WTC11 (cell line): Measurements from ENCODE around the gene EWSR1. TPM values are rescaled to one million over a fixed set of nuclear protein-coding genes. Genes with fewer than 3 reads are reported as not detected.

Source experiments
- ATAC-seq: fragments of 200-7000 bp; cut with Tn5 transposase; 2 replicates; pipeline ENCODE4 v1.10.0; 2021; ENCODE audit warnings: mild to moderate bottlenecking, moderate library complexity
- CTCF ChIA-PET: fragments of 300-600 bp; sonication (Branson Sonifier 250); formaldehyde crosslinking; loops from one replicate; lab custom pipeline; 2021; ENCODE audit warnings: antibody characterized with exemption; lab: Charles Lee
- POLR2A ChIA-PET: fragments of 350-600 bp; sonication (Branson Sonifier 250); formaldehyde crosslinking; loops from one replicate; lab custom pipeline; 2021; ENCODE audit warnings: antibody characterized with exemption; lab: Charles Lee
- DNase-seq: peaks from one replicate; pipeline ENCODE4 v3.0.0; 2021; ENCODE audit warnings: low spot score
- H3K27ac Mint-ChIP-seq: 2 replicates; pipeline ENCODE4 v1.8.0; 2021; ENCODE audit warnings: mixed read lengths
- H3K27me3 Mint-ChIP-seq: 2 replicates; pipeline ENCODE4 v1.8.0; 2021; ENCODE audit warnings: low read depth, mild to moderate bottlenecking, moderate library complexity, mixed read lengths
- H3K36me3 Mint-ChIP-seq: 2 replicates; pipeline ENCODE4 v1.8.0; 2021; ENCODE audit warnings: mixed read lengths
- H3K4me1 Mint-ChIP-seq: 2 replicates; pipeline ENCODE4 v1.8.0; 2022; ENCODE audit warnings: mixed read lengths
- H3K4me3 Mint-ChIP-seq: 2 replicates; pipeline ENCODE4 v1.8.0; 2021; ENCODE audit warnings: mild to moderate bottlenecking, moderate library complexity, mixed read lengths
- H3K9me3 Mint-ChIP-seq: 2 replicates; pipeline ENCODE4 v1.8.0; 2021; ENCODE audit warnings: mixed read lengths
- ATF1 ChIP-seq: sonication (generic); formaldehyde crosslinking; IDR thresholded peaks from 2 replicates; pipeline ENCODE4 v1.8.1; 2023; ENCODE audit warnings: mild to moderate bottlenecking, moderate library complexity, missing genetic modification reagents
- FOXJ3 ChIP-seq: sonication (generic); formaldehyde crosslinking; IDR thresholded peaks from 2 replicates; pipeline ENCODE4 v1.9.0; 2021; ENCODE audit warnings: missing genetic modification reagents, mild to moderate bottlenecking, borderline replicate concordance
- FOXK1 ChIP-seq: sonication (generic); formaldehyde crosslinking; IDR thresholded peaks from 2 replicates; pipeline ENCODE4 v1.8.0; 2022; ENCODE audit warnings: mild to moderate bottlenecking, moderate library complexity, missing genetic modification reagents
- MLX ChIP-seq: sonication (generic); formaldehyde crosslinking; IDR thresholded peaks from 2 replicates; pipeline ENCODE4 v1.8.1; 2023; ENCODE audit warnings: mild to moderate bottlenecking, missing genetic modification reagents, moderate library complexity
- NFATC4 ChIP-seq: fragments of 250-450 bp; sonication (Bioruptor Pico); IDR thresholded peaks from 2 replicates; pipeline ENCODE4 v1.9.0; 2021; ENCODE audit warnings: mild to moderate bottlenecking
- NR1H2 ChIP-seq: sonication (generic); formaldehyde crosslinking; IDR thresholded peaks from 2 replicates; pipeline ENCODE4 v1.9.0; 2021; ENCODE audit warnings: mild to moderate bottlenecking, moderate library complexity, missing genetic modification reagents
- NR2C2 ChIP-seq: sonication (generic); formaldehyde crosslinking; IDR thresholded peaks from 2 replicates; pipeline ENCODE4 v1.8.0; 2022; ENCODE audit warnings: mild to moderate bottlenecking, missing genetic modification reagents
- NR3C1 ChIP-seq: sonication (generic); formaldehyde crosslinking; conservative IDR thresholded peaks from 2 replicates; pipeline ENCODE4 v1.8.1; 2023; ENCODE audit warnings: low read depth, mild to moderate bottlenecking, missing genetic modification reagents
- SMAD4 ChIP-seq: sonication (generic); formaldehyde crosslinking; IDR thresholded peaks from 2 replicates; pipeline ENCODE4 v1.8.0; 2022; ENCODE audit warnings: mild to moderate bottlenecking, missing genetic modification reagents
- TEAD4 ChIP-seq: sonication (generic); formaldehyde crosslinking; IDR thresholded peaks from 2 replicates; pipeline ENCODE4 v1.8.0; 2022; ENCODE audit warnings: mild to moderate bottlenecking, missing genetic modification reagents
- ZNF219 ChIP-seq: sonication (generic); formaldehyde crosslinking; IDR thresholded peaks from 2 replicates; pipeline ENCODE4 v1.8.0; 2023; ENCODE audit warnings: missing genetic modification reagents, mild to moderate bottlenecking, borderline replicate concordance
- ZNF317 ChIP-seq: sonication (generic); formaldehyde crosslinking; IDR thresholded peaks from 2 replicates; pipeline ENCODE4 v1.8.1; 2023; ENCODE audit warnings: low read depth, mild to moderate bottlenecking, moderate library complexity, missing genetic modification reagents, borderline replicate concordance
- ZNF416 ChIP-seq: fragments of 250-450 bp; sonication (Bioruptor Pico); IDR thresholded peaks from 2 replicates; pipeline ENCODE4 v1.9.0; 2021; ENCODE audit warnings: mild to moderate bottlenecking, inconsistent platforms
- ZNF423 ChIP-seq: fragments of 250-450 bp; sonication (Bioruptor Pico); IDR thresholded peaks from 2 replicates; pipeline ENCODE4 v2.1.2; 2022; ENCODE audit warnings: mild to moderate bottlenecking, moderate library complexity
- total RNA-seq: library from RNA; stranded (reverse); gene quantifications from 3 replicates; pipeline ENCODE4 v1.2.3, GENCODE V29; 2021
- TF ChIP-seq, protein P1 (sequence below): fragments of 250-450 bp; sonication (Bioruptor Pico); IDR thresholded peaks from 2 replicates; pipeline ENCODE4 v1.9.0; 2021; ENCODE audit warnings: mild to moderate bottlenecking
- TF ChIP-seq, protein P2 (sequence below): sonication (generic); formaldehyde crosslinking; IDR thresholded peaks from 2 replicates; pipeline ENCODE4 v1.8.1; 2022; ENCODE audit warnings: mild to moderate bottlenecking, moderate library complexity, missing genetic modification reagents
- TF ChIP-seq, protein P3 (sequence below): sonication (generic); formaldehyde crosslinking; IDR thresholded peaks from 2 replicates; pipeline ENCODE4 v1.8.0; 2023; ENCODE audit warnings: missing genetic modification reagents
- TF ChIP-seq, protein P4 (sequence below): fragments of 250-450 bp; sonication (Bioruptor Pico); IDR thresholded peaks from 2 replicates; pipeline ENCODE4 v1.9.0; 2021; ENCODE audit warnings: mild to moderate bottlenecking
- TF ChIP-seq, protein P5 (sequence below): sonication (generic); formaldehyde crosslinking; IDR thresholded peaks from 2 replicates; pipeline ENCODE4 v1.8.1; 2023; ENCODE audit warnings: mild to moderate bottlenecking, missing genetic modification reagents
- TF ChIP-seq, protein P6 (sequence below): sonication (generic); formaldehyde crosslinking; IDR thresholded peaks from 2 replicates; pipeline ENCODE4 v1.8.0; 2022; ENCODE audit warnings: mild to moderate bottlenecking, missing genetic modification reagents

The EWSR1 gene
- total RNA-seq, 1 experiment from 2014 or later: 377 TPM

GRCh38 chr22:29329581-29329980 is 61.5 kb downstream of the EWSR1 start:
- POLR2A ChIA-PET: no interaction called here
- peaks cover 7% of the 10 kb centered on the region; the same call in 1 of the 2 replicates for H3K36me3 Mint-ChIP-seq

DNA sequence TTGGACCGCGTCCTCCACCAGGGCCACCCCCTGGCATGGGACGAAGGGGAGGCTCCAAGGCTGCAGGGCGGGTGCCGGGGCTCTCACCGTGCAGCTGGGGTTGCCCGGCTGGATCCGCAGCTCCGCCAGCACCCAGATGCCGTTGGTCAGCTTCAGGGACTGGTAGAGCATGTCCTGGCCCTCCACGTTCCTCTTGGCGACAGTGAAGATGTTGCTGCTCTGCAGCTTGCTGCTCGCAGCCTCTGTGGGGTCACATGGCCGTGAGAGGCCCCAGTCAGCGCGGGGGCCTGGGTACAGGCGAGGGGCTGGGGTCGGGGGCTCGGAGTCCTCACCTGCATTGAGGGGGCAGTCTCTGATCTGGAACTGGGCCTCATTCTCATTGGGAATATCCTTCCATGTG is 62.2 kb downstream of the EWSR1 start:
- Mint-ChIP-seq H3K36me3 (peaks cover 7% of the 10 kb centered on the region; the same call in 1 of the 2 replicates), H3K9me3 (no peaks in the 10 kb centered on the region), H3K4me1 (no peaks in the 10 kb centered on the region), H3K4me3 (no peak overlapping the region), H3K27ac (no peak overlapping the region), H3K27me3 (no peaks in the 10 kb centered on the region)
- POLR2A ChIA-PET: interaction anchor here (0.5 kb wide), 1 partner anchor 292 kb away, joined by 6 read pairs; no protein-coding TSS in a partner anchor
- ATAC-seq (no peak), DNase-seq (no peak)
- CTCF ChIA-PET: no interaction called here
- TF ChIP-seq, protein P1, sequence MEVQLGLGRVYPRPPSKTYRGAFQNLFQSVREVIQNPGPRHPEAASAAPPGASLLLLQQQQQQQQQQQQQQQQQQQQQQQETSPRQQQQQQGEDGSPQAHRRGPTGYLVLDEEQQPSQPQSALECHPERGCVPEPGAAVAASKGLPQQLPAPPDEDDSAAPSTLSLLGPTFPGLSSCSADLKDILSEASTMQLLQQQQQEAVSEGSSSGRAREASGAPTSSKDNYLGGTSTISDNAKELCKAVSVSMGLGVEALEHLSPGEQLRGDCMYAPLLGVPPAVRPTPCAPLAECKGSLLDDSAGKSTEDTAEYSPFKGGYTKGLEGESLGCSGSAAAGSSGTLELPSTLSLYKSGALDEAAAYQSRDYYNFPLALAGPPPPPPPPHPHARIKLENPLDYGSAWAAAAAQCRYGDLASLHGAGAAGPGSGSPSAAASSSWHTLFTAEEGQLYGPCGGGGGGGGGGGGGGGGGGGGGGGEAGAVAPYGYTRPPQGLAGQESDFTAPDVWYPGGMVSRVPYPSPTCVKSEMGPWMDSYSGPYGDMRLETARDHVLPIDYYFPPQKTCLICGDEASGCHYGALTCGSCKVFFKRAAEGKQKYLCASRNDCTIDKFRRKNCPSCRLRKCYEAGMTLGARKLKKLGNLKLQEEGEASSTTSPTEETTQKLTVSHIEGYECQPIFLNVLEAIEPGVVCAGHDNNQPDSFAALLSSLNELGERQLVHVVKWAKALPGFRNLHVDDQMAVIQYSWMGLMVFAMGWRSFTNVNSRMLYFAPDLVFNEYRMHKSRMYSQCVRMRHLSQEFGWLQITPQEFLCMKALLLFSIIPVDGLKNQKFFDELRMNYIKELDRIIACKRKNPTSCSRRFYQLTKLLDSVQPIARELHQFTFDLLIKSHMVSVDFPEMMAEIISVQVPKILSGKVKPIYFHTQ (CRISPR knock-in tag): no peak
- no peak for TF ChIP-seq ZNF219 (CRISPR knock-in tag)
- TF ChIP-seq NR1H2 (CRISPR knock-in tag): no peak
- no peak for TF ChIP-seq ATF1 (CRISPR knock-in tag)
- no peak for TF ChIP-seq ZNF423
- TF ChIP-seq, protein P2, sequence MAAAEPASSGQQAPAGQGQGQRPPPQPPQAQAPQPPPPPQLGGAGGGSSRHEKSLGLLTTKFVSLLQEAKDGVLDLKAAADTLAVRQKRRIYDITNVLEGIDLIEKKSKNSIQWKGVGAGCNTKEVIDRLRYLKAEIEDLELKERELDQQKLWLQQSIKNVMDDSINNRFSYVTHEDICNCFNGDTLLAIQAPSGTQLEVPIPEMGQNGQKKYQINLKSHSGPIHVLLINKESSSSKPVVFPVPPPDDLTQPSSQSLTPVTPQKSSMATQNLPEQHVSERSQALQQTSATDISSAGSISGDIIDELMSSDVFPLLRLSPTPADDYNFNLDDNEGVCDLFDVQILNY (CRISPR knock-in tag): no peak
- no peak for TF ChIP-seq FOXJ3 (CRISPR knock-in tag)
- TF ChIP-seq ZNF416: no peak
- no peak for TF ChIP-seq NR3C1 (CRISPR knock-in tag)
- TF ChIP-seq NR2C2 (CRISPR knock-in tag): no peak
- TF ChIP-seq, protein P3, sequence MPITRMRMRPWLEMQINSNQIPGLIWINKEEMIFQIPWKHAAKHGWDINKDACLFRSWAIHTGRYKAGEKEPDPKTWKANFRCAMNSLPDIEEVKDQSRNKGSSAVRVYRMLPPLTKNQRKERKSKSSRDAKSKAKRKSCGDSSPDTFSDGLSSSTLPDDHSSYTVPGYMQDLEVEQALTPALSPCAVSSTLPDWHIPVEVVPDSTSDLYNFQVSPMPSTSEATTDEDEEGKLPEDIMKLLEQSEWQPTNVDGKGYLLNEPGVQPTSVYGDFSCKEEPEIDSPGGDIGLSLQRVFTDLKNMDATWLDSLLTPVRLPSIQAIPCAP (CRISPR knock-in tag): no peak
- TF ChIP-seq MLX (CRISPR knock-in tag): no peak
- TF ChIP-seq, protein P4, sequence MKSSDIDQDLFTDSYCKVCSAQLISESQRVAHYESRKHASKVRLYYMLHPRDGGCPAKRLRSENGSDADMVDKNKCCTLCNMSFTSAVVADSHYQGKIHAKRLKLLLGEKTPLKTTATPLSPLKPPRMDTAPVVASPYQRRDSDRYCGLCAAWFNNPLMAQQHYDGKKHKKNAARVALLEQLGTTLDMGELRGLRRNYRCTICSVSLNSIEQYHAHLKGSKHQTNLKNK (CRISPR knock-in tag): no peak
- TF ChIP-seq, protein P5, sequence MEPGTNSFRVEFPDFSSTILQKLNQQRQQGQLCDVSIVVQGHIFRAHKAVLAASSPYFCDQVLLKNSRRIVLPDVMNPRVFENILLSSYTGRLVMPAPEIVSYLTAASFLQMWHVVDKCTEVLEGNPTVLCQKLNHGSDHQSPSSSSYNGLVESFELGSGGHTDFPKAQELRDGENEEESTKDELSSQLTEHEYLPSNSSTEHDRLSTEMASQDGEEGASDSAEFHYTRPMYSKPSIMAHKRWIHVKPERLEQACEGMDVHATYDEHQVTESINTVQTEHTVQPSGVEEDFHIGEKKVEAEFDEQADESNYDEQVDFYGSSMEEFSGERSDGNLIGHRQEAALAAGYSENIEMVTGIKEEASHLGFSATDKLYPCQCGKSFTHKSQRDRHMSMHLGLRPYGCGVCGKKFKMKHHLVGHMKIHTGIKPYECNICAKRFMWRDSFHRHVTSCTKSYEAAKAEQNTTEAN (CRISPR knock-in tag): no peak
- TF ChIP-seq ZNF317 (CRISPR knock-in tag): no peak
- TF ChIP-seq FOXK1 (CRISPR knock-in tag): no peak

More at GRCh38 chr22:29329581-29329980, 61.5 kb downstream of the EWSR1 start:
- no peak for ATAC-seq
- no peaks in the 10 kb centered on the region for H3K4me1 Mint-ChIP-seq
- peak overlapping the region; percentile 66 for H3K27ac Mint-ChIP-seq
- no peak for TF ChIP-seq ZNF219 (CRISPR knock-in tag)
- TF ChIP-seq, protein P3 (CRISPR knock-in tag): no peak
- no peak for TF ChIP-seq NFATC4 (CRISPR knock-in tag)
- TF ChIP-seq TEAD4 (CRISPR knock-in tag): no peak
- TF ChIP-seq, protein P1 (CRISPR knock-in tag): no peak
- TF ChIP-seq, protein P5 (CRISPR knock-in tag): no peak
- no peak for TF ChIP-seq SMAD4
- TF ChIP-seq, protein P6, sequence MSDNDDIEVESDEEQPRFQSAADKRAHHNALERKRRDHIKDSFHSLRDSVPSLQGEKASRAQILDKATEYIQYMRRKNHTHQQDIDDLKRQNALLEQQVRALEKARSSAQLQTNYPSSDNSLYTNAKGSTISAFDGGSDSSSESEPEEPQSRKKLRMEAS (CRISPR knock-in tag): no peak
- H3K4me3 Mint-ChIP-seq: no peak overlapping the region
- no peaks in the 10 kb centered on the region for H3K9me3 Mint-ChIP-seq
- DNase-seq: no peak
- CTCF ChIA-PET: no interaction called here
- no peaks in the 10 kb centered on the region for H3K27me3 Mint-ChIP-seq
